Panc1 (cell line): ENCODE measurements around the gene MIF4GD.

Experiments used
- CTCF ChIP-seq: fragments of 450-650 bp; IDR thresholded peaks from 2 replicates; pipeline ENCODE4 v1.5.1; 2017; ENCODE audit warnings: mild to moderate bottlenecking
- POLR2AphosphoS5 ChIP-seq: IDR thresholded peaks from 2 replicates; pipeline ENCODE4 v1.6.1; 2012; ENCODE audit warnings: mild to moderate bottlenecking, low read depth, low read length, moderate library complexity
- TCF7L2 ChIP-seq: IDR thresholded peaks from 2 replicates; pipeline ENCODE4 v1.6.1; 2011; ENCODE audit warnings: mild to moderate bottlenecking, low read depth, low read length, inconsistent platforms

- TF ChIP-seq CTCF (no peak), POLR2AphosphoS5 (no peak), TCF7L2 (no peak)
These were observed 29.2 kb upstream of the MIF4GD start for GRCh38 chr17:75300280-75300679.
